Measurements from ENCODE around the gene TEX28.
"Not testable (repeated sequence)": the region's sequence is repeated elsewhere in the genome, so short reads cannot be mapped to it uniquely, and the experiment has no call there.

GRCh38 chrX:154258711-154259110, 36.2 kb downstream of the TEX28 start:
- not testable (repeated sequence) for TF ChIP-seq CTCF (conservative IDR thresholded peaks at IDR 0.05 in 1 of 2, IDR thresholded peaks at IDR 0.05 in 1 of 2; ENCODE audit: low read depth in 1 of 2, low read length in 2 of 2); EZH2 (IDR thresholded peaks at IDR 0.05; ENCODE audit: low read length, missing control alignments)
